ENCODE results near the gene CISH. TPM values are rescaled to one million over a fixed set of nuclear protein-coding genes. Genes with fewer than 3 reads are reported as not detected.

The CISH gene
- total and polyA plus RNA-seq, 10 of the 15 experiments (the other 5 are each of a cell fraction or from before 2014, with no cell fraction given), result 0.21 to 4.4 (median 1.8) TPM

DNA sequence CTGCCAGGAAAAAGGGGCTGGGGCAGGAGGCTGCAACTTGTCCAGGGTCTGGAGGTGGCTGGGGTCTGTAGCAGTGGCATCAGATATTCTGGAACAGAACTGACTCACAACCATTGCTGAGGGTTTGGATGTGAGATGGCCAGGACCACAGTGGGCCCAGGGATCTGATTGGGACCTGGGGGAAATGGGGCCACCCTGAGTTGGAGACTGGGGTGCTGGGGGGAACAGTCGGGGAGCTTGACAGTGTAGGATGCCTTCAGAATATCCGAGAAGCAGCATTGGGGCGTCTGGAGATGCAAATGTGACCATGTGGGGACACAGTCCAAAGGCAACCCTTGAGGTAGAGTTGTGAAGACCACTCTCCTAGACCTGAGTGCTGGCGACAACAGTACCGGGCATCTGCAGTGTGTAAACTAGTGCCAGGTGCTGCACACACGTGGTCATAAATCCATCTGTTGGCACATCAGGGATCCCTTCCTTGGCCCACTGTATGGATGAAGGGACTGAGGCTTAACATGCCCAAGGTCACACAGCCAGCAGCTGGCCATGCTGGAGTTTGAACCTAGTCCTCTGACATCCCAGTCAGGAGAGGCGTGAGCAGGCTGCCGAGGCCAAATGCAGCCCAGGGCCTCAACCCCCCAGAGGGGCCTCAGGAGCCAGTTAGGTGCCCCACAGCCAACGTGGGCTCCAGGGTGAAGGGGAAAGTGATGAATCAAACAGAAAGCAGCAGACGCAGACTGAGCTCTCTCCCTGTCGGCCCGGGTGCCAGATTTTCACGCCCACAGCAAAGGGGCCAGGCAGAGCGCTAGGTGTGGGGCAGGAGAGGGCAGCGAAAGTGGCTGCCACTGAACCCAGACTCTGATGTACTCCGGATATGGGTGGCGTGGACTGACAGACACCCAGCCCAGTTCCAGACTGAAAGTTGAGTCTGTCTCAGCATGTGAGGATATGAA, 23.5 kb downstream of the CISH start (continued):
- TF ChIP-seq, protein P1, sequence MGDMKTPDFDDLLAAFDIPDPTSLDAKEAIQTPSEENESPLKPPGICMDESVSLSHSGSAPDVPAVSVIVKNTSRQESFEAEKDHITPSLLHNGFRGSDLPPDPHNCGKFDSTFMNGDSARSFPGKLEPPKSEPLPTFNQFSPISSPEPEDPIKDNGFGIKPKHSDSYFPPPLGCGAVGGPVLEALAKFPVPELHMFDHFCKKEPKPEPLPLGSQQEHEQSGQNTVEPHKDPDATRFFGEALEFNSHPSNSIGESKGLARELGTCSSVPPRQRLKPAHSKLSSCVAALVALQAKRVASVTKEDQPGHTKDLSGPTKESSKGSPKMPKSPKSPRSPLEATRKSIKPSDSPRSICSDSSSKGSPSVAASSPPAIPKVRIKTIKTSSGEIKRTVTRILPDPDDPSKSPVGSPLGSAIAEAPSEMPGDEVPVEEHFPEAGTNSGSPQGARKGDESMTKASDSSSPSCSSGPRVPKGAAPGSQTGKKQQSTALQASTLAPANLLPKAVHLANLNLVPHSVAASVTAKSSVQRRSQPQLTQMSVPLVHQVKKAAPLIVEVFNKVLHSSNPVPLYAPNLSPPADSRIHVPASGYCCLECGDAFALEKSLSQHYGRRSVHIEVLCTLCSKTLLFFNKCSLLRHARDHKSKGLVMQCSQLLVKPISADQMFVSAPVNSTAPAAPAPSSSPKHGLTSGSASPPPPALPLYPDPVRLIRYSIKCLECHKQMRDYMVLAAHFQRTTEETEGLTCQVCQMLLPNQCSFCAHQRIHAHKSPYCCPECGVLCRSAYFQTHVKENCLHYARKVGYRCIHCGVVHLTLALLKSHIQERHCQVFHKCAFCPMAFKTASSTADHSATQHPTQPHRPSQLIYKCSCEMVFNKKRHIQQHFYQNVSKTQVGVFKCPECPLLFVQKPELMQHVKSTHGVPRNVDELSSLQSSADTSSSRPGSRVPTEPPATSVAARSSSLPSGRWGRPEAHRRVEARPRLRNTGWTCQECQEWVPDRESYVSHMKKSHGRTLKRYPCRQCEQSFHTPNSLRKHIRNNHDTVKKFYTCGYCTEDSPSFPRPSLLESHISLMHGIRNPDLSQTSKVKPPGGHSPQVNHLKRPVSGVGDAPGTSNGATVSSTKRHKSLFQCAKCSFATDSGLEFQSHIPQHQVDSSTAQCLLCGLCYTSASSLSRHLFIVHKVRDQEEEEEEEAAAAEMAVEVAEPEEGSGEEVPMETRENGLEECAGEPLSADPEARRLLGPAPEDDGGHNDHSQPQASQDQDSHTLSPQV (IDR thresholded peaks at IDR 0.05), result no peak
- TF ChIP-seq HDGF (IDR thresholded peaks at IDR 0.05), result no peak
- TF ChIP-seq FOXK2 (IDR thresholded peaks at IDR 0.05), result no peak
- TF ChIP-seq NR2C2 (IDR thresholded peaks at IDR 0.05; ENCODE audit: borderline replicate concordance, control insufficient read depth, insufficient read length, low read depth), result no peak
- TF ChIP-seq POLR2A (IDR thresholded peaks at IDR 0.05; ENCODE audit: low read depth, low read length), result peak; percentile 5
- no peak for TF ChIP-seq RBBP5 (conservative IDR thresholded peaks at IDR 0.05)
- TF ChIP-seq SMARCA5 (IDR thresholded peaks at IDR 0.05), result no peak
- no peak for TF ChIP-seq SMC3 (IDR thresholded peaks at IDR 0.05; ENCODE audit: borderline replicate concordance, low read length)
- TF ChIP-seq, protein P2, sequence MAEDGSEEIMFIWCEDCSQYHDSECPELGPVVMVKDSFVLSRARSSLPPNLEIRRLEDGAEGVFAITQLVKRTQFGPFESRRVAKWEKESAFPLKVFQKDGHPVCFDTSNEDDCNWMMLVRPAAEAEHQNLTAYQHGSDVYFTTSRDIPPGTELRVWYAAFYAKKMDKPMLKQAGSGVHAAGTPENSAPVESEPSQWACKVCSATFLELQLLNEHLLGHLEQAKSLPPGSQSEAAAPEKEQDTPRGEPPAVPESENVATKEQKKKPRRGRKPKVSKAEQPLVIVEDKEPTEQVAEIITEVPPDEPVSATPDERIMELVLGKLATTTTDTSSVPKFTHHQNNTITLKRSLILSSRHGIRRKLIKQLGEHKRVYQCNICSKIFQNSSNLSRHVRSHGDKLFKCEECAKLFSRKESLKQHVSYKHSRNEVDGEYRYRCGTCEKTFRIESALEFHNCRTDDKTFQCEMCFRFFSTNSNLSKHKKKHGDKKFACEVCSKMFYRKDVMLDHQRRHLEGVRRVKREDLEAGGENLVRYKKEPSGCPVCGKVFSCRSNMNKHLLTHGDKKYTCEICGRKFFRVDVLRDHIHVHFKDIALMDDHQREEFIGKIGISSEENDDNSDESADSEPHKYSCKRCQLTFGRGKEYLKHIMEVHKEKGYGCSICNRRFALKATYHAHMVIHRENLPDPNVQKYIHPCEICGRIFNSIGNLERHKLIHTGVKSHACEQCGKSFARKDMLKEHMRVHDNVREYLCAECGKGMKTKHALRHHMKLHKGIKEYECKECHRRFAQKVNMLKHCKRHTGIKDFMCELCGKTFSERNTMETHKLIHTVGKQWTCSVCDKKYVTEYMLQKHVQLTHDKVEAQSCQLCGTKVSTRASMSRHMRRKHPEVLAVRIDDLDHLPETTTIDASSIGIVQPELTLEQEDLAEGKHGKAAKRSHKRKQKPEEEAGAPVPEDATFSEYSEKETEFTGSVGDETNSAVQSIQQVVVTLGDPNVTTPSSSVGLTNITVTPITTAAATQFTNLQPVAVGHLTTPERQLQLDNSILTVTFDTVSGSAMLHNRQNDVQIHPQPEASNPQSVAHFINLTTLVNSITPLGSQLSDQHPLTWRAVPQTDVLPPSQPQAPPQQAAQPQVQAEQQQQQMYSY (CRISPR knock-in tag; IDR thresholded peaks at IDR 0.05), result no peak
- no peak for TF ChIP-seq GABPA (IDR thresholded peaks at IDR 0.05; ENCODE audit: low read depth)
- peak; percentile 28; the same call in 1 of the 2 replicates for TF ChIP-seq RB1 (IDR thresholded peaks at IDR 0.05; ENCODE audit: borderline replicate concordance)
- TF ChIP-seq SPI1 (IDR thresholded peaks at IDR 0.05; ENCODE audit: borderline replicate concordance, insufficient read depth, low read depth, low read length), result no peak
- no peak for TF ChIP-seq ESRRA (IDR thresholded peaks at IDR 0.05; ENCODE audit: low read length)
- TF ChIP-seq, protein P3, sequence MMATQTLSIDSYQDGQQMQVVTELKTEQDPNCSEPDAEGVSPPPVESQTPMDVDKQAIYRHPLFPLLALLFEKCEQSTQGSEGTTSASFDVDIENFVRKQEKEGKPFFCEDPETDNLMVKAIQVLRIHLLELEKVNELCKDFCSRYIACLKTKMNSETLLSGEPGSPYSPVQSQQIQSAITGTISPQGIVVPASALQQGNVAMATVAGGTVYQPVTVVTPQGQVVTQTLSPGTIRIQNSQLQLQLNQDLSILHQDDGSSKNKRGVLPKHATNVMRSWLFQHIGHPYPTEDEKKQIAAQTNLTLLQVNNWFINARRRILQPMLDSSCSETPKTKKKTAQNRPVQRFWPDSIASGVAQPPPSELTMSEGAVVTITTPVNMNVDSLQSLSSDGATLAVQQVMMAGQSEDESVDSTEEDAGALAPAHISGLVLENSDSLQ (IDR thresholded peaks at IDR 0.05), result 0 out of 2 replicates have a peak, but pooled peaks have one; percentile 19
- TF ChIP-seq GATAD2B (conservative IDR thresholded peaks at IDR 0.05; ENCODE audit: low read depth), result peak; percentile 83
- TF ChIP-seq CHD4 (IDR thresholded peaks at IDR 0.05), result no peak
- TF ChIP-seq HDAC6 (IDR thresholded peaks at IDR 0.05; ENCODE audit: unreplicated experiment), result no peak
- no peak for TF ChIP-seq POLR2AphosphoS5 (IDR thresholded peaks at IDR 0.05; ENCODE audit: low read length)
- TF ChIP-seq, protein P4, sequence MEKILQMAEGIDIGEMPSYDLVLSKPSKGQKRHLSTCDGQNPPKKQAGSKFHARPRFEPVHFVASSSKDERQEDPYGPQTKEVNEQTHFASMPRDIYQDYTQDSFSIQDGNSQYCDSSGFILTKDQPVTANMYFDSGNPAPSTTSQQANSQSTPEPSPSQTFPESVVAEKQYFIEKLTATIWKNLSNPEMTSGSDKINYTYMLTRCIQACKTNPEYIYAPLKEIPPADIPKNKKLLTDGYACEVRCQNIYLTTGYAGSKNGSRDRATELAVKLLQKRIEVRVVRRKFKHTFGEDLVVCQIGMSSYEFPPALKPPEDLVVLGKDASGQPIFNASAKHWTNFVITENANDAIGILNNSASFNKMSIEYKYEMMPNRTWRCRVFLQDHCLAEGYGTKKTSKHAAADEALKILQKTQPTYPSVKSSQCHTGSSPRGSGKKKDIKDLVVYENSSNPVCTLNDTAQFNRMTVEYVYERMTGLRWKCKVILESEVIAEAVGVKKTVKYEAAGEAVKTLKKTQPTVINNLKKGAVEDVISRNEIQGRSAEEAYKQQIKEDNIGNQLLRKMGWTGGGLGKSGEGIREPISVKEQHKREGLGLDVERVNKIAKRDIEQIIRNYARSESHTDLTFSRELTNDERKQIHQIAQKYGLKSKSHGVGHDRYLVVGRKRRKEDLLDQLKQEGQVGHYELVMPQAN (conservative IDR thresholded peaks at IDR 0.05), result no peak
- TF ChIP-seq BRCA1 (IDR thresholded peaks at IDR 0.05; ENCODE audit: low read depth, low read length), result no peak

Data from GM12878 (cell line).